Activated T-helper 1 cell treated with Interleukin-2 at 50 U/mL for 16 hours (primary cell): Measurements from ENCODE around the gene C1orf216.
A peak's percentile ranks its signal among the peaks of the same experiment; 100 is the strongest.
"Not testable (repeated sequence)": the region's sequence is repeated elsewhere in the genome, so short reads cannot be mapped to it uniquely, and the experiment has no call there.

Experiments
- DNase-seq: peaks from one replicate; pipeline ENCODE4 v3.0.0-alpha.2; 2020; ENCODE audit warnings: low read depth

Gene C1orf216, protein sequence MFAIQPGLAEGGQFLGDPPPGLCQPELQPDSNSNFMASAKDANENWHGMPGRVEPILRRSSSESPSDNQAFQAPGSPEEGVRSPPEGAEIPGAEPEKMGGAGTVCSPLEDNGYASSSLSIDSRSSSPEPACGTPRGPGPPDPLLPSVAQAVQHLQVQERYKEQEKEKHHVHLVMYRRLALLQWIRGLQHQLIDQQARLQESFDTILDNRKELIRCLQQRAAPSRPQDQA

GRCh38 chr1:35718492-35719336, at the start of gene C1orf216:
TSS of gene C1orf216 (minus strand) at chr1:35718884. CDS start at chr1:35716321, 2,563 bp downstream.
- DNase-seq: peak; percentile 50

DNA sequence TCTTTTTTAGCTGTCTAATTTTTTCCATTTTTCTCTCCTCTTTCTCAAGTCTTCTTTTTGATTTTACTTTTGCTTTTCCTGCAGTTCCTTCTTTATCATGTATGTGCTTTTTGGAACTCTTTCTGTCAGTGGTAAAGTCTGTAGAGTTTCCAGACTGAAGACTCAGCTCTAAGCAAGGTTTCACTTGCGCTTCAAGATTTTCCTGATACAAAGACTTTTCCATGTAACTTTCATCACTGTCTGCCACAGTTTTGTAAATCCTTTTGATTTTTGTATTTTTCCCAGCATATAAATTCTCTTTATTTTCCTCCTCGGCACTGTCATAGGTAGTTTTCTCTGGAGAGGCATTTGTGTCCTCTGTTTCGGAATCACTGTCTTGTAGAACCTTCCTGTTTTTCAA, 45.6 kb upstream of the C1orf216 start:
- DNase-seq: no peak

DNA sequence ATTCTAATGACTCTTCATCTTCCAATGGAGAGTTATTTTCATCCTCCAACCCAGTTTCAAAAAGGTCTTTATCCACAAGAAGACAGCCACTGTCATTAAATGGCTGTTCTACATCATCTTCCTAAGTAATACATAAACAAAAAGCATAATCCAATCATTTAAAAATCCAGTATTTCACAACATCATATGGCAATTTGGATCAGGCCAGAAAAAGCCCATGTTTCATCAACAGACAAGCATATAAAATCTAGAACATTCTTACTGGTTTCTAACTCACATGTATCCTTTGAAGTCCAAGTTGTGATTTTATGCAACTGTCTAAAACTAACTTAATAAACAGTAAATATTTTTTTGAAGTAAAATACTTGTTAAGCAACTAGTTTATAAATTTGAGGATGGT, 44.5 kb upstream of the C1orf216 start:
- no peak for DNase-seq

DNA sequence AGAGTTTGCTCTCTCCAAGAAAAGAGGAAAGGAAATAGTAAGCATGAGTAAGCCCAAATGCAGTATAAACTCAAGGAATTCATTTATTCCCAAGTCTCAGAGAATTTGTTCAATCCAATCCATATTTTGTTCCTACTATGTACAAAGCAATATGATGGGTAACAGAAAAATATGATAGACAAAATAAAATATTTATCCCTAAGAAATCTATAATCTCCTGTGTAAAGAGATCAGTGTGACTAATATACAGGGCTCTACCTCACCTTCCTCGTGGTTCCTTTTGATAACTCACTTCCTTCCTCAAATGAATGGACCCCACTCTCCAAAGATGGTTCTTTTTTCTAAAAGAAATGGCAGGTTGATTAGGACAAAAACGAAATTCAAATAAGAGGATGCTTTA, 43.5 kb upstream of the C1orf216 start:
- DNase-seq: no peak

DNA sequence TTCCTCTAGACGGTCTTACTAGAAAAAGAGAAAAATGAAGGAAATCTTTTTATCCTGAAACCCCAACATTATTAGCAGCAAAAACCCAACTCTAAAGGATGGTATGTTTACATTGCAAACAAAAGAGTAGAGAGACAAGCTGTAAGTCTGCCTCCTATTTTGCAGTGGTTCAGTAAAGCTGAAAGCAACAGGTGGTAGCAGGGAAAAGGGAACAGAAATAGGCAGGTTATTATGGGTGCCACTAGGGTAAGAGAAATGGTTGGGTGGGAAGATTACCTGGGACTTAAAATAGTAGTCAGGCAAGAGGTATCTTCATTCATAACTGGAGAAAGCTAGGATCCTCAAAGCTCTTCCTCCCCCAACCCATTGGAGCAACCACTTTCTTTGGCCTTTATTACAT, 37.4 kb upstream of the C1orf216 start:
- no peak for DNase-seq

GRCh38 chr1:35753626-35754260, 35.1 kb upstream of the C1orf216 start:
- DNase-seq: no peak

DNA sequence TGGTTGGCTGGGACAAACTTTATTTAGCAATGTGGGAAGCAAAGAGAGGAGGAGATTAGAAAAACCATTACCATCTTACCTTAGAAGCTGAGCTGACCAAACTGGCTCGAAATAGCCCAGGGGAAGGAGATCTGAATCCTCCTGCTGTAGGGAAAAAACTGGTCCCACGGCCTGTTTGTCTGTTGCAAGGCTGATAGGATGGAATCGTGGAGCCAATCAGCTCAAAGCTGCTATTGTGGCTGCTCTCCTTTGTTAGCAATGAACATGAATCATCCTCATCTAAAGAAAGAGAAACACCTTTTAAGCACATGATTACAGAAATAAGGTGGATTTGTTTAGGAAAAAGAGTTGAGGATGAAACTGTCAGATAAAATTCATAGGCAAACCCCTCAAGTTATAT, 29.6 kb upstream of the C1orf216 start:
- DNase-seq: no peak

- DNase-seq: no peak
Measured at GRCh38 chr1:35745124-35745730, 26.5 kb upstream of the C1orf216 start.

DNA sequence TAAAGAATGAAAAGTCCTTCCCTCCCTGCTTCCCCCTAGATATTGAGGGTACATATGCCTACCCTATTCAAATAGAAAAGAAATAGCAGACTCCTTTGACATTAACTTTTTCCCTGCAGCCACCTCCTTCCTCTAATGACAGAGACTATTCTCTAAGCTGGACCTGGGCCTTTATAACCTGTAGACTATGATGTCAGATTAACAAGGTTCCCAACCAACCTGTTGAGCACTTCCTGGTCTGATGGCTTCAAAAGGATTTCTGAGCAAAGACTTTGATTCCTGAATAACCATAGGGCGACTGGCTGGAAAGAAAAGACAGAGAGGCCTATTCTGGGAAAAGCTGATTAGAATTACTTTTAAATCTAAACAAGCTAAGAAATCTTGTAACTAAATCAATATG, 18.4 kb upstream of the C1orf216 start:
- no peak for DNase-seq

DNA sequence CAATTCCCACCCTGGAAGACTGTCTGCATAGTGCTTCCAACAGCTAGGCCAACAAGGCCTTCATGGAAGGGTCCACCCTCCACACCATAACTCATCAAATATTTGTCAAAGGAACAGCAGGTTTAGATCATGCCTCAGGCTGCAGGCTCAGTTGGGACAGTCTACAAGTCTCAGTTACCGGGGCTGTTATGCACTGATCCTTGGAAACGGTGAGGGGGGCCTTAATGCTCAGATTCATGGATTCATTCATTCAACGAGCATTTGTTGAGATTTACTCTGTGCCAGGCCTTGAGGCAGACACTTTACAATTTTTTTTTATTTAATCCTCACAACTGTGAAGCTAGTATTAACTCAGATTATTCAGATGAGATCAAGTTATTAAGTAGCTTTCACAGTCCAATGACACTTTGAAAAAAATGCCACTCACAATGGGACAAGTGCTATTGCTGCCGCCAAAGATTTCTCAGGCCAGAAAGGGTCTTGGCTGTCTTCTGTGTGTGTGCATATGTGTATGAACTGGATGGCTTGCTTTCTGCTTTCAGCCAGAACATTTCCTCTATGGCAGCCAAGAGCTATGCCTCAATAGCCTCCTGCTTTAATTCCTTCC, 8.9 kb upstream of the C1orf216 start:
- DNase-seq: no peak

- peak; percentile 32 for DNase-seq
Measured at GRCh38 chr1:35726450-35727433, 8.1 kb upstream of the C1orf216 start.

DNA sequence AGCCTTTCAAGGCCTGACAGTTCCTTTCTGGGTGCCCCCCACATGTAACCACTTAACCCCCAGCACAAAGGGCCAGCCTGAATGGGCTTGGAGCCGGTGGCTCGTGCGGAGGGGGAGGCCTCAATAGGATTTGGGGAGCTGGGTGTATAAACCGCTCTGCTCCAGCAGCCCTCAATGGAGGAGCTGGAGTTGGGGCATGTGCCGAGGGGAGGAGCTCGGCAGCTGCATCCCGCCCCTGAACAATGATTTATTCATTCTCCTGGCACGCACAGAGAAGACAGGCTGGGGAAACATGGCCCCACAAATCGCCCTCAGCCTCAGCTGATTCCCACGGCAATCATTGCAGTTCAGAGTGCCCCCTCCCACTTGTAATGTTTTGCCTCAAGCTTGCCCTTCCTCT, 6.9 kb upstream of the C1orf216 start:
- no peak for DNase-seq

- no peak for DNase-seq
Measured at GRCh38 chr1:35717911-35718476, 690 bp downstream of the C1orf216 start.

GRCh38 chr1:35715568-35716002, 3.1 kb downstream of the C1orf216 start:
- DNase-seq: peak; percentile 62

DNA sequence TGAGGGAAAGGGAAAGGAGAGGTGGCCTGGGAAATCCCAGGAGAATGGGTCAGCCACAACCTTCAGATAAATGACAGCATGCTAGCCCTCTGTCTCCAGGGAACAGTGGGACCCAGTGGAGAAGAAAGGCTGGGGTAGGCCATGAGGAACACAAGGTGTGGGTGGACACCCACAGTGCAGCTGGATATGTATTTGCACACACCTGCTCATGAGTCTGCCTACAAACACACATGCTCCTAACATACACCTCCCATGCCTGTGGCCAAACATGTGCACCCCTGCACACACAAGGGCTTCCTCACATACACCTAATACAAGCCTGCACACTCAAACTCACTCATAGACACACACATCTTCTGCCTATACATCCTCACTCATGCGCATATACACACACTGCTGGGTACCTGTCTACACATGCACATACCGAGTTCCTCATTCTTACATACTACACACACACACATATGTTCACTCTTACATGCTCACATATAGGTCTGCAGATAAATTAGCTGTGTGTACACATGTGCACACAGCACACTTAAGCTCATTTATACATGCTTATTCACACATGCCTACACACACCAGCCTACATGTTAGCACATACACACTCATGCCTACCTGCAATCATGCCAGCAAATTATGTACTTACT, 3.6 kb downstream of the C1orf216 start:
- no peak for DNase-seq

GRCh38 chr1:35711098-35711497, 7.6 kb downstream of the C1orf216 start:
- DNase-seq: not testable (repeated sequence)

GRCh38 chr1:35708952-35709351, 9.7 kb downstream of the C1orf216 start:
- DNase-seq: no peak

DNA sequence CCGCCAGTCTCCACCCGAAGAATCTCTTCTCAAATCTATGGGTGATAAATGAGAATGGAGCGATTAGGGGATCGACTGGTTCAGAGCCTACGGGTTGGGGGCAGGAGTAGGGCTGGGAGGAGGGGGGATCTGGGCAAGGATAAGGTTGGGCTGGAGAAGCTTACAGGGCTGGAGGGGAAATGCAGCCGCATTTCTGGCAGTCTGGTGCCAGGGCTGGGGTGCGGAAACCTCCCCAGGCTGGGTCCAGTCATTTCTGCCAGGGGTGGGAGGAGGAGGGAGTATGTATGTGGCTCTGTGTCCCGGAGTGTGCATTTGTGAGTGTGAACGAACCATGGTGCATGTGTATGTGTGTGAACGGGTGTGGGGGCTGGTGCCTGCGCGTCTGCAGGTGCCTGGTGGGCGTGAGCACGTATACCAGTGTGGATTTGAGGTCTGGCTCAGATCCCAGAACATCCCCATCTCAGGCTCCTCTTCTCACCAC, 10.2 kb downstream of the C1orf216 start:
- DNase-seq: no peak

DNA sequence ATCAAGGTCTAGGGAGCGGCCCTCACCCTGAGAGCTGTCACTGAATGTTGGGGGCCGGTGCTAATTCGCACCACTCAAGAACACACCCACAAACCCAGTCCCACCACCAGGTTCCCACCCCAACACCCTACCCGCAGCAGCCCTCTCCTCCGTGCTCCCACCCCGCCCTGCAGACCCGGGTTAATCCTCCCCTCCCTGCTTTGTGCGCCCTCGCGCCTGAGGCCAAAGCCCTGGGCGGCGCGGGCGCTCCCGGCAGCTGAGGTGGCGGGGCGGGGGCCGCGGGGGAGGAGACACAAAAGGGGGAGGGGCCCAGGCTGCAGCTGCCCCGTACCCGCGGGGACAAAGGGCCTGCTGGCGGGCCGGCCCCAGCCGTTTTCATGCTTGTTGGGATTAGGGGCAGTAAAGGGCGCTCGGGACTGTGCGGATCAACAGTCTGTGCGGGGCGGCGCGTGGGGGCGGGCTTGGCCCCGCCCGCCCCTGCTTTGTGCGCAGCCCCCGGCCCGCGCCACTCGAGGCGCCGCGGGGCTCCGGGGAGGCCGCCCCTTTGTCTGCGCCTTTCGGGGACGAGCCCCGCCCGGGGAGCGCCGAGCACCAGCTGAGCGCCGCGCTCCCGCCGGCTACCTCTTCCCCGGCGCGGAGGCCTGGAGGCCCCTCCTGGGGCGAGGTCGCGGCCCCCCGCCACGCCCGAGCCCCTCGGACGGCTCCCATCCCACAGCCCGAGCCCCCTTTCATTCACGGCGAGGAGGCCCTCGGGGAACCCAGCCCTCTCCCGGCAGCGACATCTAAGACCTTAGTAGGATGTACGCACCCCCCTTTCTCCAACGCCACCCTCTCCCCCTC, 10.9 kb downstream of the C1orf216 start:
- DNase-seq: no peak
